Left renal cortex interstitium (tissue), 4 donors: ENCODE measurements around the gene CARHSP1. TPM values are rescaled to one million over a fixed set of nuclear protein-coding genes. Genes with fewer than 3 reads are reported as not detected.
"Not testable (repeated sequence)": the region's sequence is repeated elsewhere in the genome, so short reads cannot be mapped to it uniquely, and the experiment has no call there.

Experiments
- DNase-seq, 4 donors: peaks; one replicate each; pipeline ENCODE4 v3.0.0-alpha.2; 2013; ENCODE audit warnings: low read depth in 4 of 4, low spot score in 2 of 4, missing footprints in 1 of 4
- polyA plus RNA-seq, 4 donors: library from polyadenylated mRNA; unstranded; fragments of 120-200 nt; gene quantifications; one replicate each; pipeline ENCODE4 v1.2.1, GENCODE V29; 2013; ENCODE audit not compliant: insufficient read length in 4 of 4

Gene CARHSP1
- polyA plus RNA-seq, 4 donors = 68.3 to 87.5 (median 80.4) TPM

- DNase-seq = no peak
These were observed 9.6 kb downstream of the CARHSP1 start for GRCh38 chr16:8858994-8859912.

DNA sequence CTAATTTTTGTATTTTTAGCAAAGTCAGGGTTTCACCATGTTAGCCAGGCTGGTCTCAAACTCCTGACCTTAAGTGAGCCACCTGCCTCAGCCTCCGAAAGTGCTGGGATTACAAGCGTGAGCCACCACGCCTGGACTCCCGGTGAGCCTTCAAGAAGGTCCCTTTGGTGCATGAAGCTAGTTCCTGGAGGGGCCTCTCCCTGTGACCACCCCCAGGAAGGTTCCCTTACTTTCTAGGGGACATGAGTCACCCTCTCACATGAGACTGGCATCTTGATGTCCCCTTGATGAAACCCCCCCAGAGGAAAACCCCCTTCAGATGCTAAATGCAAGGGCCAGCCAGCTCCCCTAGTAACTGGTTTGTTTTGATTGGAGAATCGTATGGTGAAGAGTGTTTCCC is 12.8 kb downstream of the CARHSP1 start:
- no peak for DNase-seq

GRCh38 chr16:8855051-8855786 is 13.6 kb downstream of the CARHSP1 start:
- DNase-seq = no peak

GRCh38 chr16:8854298-8854948 is 14.4 kb downstream of the CARHSP1 start:
- DNase-seq = no peak

GRCh38 chr16:8853611-8854010 is 15.2 kb downstream of the CARHSP1 start:
- DNase-seq = no peak

DNA sequence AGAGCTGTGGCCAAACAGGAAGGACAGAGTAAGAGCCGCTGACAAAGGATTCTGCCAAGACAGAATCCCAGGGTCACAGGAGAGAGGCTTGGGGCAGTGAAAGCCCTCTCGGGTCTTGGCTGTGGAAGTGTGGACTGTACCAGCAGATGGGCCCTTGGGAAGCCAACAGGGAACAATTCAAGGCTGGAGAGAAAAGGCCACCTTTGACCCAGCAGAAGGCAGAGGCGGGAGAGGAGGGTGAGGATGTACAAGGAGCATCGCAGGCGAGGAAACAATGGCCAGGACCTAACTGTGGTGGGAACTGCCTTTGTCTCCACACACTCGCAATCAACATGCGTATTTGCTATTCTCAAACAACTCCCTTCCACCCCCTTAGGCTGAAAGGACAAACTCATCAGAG is 15.7 kb downstream of the CARHSP1 start:
- DNase-seq = no peak

DNA sequence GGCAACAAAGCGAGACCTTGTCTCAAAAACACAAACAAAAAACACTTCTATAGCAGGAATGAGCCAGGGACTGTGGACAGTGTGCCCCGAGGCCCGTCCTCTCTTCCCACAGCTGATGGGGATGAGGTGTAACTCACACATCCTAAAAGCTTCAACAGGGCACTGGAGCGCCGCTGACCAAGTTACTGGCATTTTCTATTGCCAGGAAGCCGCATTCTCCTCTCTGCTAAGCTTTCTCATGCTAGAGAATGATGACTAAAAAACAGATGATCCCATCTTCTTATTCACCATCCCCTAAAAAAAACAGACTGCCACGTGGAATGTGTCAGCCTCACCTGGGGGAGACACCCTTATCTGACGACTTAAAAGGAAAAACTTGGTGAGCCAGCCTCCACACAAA is 16.3 kb downstream of the CARHSP1 start:
- no peak for DNase-seq

- DNase-seq = no peak
These were observed 16.9 kb downstream of the CARHSP1 start for GRCh38 chr16:8851761-8852403.

- no peak for DNase-seq
These were observed 18.4 kb downstream of the CARHSP1 start for GRCh38 chr16:8850279-8850885.

DNA sequence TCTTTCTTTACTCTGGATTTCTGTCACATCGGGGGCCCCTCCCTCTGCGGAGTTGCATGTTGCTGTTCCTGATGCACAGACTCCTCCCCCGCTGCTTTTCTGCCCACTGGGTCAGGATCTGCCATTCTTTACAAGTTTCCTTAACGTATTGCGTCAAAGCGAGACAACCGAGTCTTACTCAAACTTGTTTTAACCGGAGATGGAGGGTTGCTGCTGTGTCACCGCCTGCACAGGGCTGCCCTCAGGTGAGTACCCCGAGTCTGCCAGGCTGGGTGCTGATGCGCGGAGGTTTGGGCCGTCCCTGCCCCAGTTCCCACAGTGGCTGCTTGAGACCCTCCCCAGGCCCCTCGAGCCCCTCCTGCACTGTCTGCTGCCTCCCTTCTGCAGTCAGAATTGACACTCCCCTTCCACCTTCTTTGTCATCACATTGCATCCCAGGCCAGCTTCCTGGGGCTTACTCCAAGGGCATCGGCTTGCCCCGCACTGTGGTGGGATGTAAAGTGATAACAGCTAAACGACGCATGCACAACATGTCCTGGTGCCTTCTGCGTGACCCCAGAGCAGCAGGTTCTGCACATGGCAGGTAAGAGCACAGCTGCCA is 19.3 kb downstream of the CARHSP1 start:
- no peak for DNase-seq

DNA sequence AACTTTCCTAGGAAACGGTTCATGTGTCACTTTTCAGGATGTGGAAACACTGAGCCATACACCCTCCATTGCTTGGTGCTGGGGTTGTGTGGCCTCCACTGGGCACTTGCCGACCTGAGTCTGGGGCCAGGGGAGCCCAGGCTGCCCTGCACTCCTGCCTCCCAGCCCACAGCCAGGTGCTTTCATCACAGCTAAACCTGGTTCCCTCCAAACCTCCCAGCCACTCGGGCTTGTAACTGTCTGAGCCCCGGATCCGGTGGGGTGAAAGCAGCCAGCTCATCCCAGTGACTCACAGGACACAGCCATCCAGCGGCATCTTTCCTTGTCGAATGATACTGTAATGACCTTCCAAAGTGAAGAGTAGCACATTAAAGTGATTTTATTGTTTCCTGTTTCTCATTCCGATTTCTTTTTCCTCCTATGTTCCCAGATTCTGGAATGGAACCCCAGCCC is 19.8 kb downstream of the CARHSP1 start:
- DNase-seq = no peak

- no peak for DNase-seq
These were observed 20.4 kb downstream of the CARHSP1 start for GRCh38 chr16:8848231-8848938.

DNA sequence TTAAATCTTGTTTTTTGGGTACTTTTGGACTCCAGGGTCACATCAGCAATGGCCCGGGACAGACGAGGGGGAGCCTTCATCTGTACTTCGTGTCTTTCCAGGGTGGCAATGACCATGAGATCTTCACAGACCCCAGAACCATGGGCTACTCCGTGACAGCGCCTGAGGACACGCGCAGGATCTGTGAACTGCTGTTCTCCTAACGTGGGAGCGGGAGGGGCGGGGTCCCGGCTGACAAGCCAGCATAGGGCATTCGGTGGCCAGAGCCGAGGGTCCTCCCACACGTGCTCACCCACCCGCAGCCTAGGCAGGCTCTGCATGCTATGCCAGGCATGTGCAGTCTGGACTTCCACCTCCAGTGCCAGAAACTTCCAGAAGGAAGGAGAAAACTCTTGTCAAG is 21.2 kb downstream of the CARHSP1 start:
- DNase-seq = no peak

DNA sequence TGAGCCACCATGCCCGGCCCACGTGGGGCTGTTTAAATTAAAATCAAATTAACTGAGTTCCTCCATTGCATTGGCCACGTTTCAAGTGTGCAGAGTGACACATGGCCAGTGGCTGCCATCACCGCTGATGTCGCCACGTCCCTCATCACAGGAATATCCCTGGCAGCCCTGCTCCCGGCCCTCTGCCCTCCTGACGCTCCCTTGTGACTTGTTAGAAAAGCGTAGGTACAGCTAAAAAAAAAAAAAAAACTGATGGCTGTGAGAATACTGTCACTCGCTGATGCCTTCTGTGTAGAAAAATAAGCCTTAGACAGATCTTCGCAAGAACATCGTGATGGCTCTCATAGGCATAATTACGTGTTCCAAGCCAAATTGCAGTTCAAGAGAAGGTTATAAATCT is 21.7 kb downstream of the CARHSP1 start:
- no peak for DNase-seq

- DNase-seq = no peak
These were observed 22.3 kb downstream of the CARHSP1 start for GRCh38 chr16:8846401-8846932.

DNA sequence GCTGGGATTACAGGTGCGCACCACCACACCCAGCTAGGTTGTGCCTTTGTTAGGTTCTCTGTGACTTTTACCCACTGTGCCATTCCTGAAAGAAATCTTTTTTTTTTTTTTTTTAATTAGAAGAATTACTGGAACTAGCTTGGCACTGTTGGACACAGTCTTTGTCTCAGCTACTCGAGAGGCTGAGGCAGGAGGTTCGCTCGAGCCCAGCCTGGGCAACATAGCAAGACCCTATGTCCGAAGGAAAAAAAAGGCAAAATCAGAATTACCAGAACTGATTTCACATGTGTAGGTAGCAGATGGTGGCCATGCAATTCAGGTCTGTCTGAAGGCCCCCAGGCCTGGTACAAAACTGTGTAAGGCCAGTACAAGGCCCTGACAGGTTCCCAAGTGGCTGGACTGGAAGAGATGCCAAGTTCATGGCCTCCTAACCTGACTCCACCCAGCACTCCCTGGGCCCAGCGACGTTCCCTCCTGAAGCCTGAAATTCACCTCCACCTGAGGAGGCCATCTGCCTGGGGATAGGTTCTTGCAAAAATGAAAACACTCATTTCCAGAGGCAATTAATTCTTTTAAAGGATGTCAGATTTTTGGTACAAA is 23.0 kb downstream of the CARHSP1 start:
- no peak for DNase-seq

DNA sequence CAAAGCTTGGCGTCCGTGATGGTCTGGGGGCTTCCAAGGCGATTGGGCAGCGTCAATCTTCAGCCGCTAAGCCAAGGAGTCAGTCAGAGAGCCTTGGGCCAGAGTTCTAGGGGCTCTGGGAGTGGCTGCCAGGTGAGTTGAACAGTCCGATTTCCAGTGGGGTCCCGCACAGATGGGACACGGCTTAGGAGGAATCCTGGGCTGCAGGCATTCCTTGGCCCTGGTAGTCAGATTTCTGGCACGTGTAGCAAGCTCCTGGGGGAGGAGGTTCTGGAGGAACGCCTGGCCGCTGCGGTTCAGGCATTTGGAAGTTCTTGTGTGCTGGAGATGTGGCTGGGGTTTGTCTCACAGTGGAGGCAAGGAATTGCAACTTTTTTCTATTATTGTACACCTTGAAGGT is 25.5 kb downstream of the CARHSP1 start:
- not testable (repeated sequence) for DNase-seq

DNA sequence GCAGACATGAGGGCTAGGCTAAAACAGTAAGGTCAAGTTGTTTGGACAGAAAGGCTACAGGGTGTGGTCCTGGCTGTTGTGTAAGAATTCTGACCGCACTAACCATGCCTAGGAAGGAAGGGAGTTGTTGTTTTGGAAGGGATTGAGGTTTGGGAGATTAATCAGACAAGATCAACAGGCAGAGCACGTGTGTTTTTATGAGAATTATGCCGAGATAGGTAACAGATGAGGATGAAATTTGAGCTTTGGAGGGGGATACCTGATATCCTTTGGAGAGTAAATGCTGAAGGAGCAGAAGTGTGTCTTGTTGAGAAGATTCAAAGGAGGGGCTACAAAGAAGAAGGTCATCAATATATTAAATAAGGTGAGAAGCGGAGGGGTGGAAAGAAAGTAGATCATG is 26.8 kb downstream of the CARHSP1 start:
- DNase-seq = not testable (repeated sequence)

DNA sequence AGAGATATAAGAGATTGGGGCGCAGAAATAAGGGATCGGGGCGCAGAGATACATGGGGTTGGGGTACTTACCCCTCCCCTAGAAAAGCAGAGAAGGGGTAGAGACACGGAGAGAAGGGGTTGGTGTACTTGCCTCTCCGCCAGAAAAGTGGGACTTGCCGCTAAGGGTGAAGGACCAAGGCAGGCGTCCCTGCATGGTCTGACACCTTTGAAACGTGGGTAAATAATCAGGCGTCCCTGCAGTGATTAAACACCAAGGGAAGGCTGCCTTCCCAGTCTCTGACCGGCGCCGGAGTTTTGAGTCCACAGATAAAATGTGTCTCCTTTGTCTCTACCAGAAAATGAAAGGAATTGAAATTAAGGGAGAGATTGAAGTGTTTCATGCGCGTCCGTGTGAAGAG is 31.2 kb downstream of the CARHSP1 start:
- not testable (repeated sequence) for DNase-seq
